Left renal pelvis (tissue), 4 donors: ENCODE results near the gene BAG5. TPM values are rescaled to one million over a fixed set of nuclear protein-coding genes. Genes with fewer than 3 reads are reported as not detected.
A peak's percentile ranks its signal among the peaks of the same experiment; 100 is the strongest.

Experiments used
- DNase-seq, 4 donors: peaks; one replicate each; pipeline ENCODE4 v3.0.0-alpha.2; 2013; ENCODE audit warnings: low read depth in 4 of 4, low spot score in 3 of 4
- polyA plus RNA-seq, 4 donors: library from polyadenylated mRNA; unstranded; fragments of 120-200 nt; gene quantifications; one replicate each; pipeline ENCODE4 v1.2.1, GENCODE V29; 2013; ENCODE audit not compliant: insufficient read length in 4 of 4

BAG5 gene
- polyA plus RNA-seq, 4 donors: 22.7 to 34.6 (median 31.5) TPM

- no peak for DNase-seq
Measured at GRCh38 chr14:103568952-103569351, 6.5 kb upstream of the BAG5 start.

- DNase-seq: no peak
Measured at GRCh38 chr14:103563844-103564505, 1.5 kb upstream of the BAG5 start.

- no peak for DNase-seq
Measured at GRCh38 chr14:103563226-103563620, 766 bp upstream of the BAG5 start.

GRCh38 chr14:103562179-103562428, 353 bp downstream of the BAG5 start:
- DNase-seq: no peak

- no peak for DNase-seq
Measured at GRCh38 chr14:103561381-103562178, 877 bp downstream of the BAG5 start.

- DNase-seq: no peak
Measured at GRCh38 chr14:103560691-103561090, 1.8 kb downstream of the BAG5 start.

- DNase-seq: no peak
Measured at GRCh38 chr14:103559766-103560165, 2.7 kb downstream of the BAG5 start.

GRCh38 chr14:103558071-103558882, 4.2 kb downstream of the BAG5 start:
- DNase-seq: peak in 2 of 4 donors; percentile 56 to 73

- DNase-seq: no peak
Measured at GRCh38 chr14:103556946-103557758, 5.3 kb downstream of the BAG5 start.

- no peak for DNase-seq
Measured at GRCh38 chr14:103555559-103556337, 6.7 kb downstream of the BAG5 start.

- DNase-seq: no peak
Measured at GRCh38 chr14:103552846-103553210, 9.6 kb downstream of the BAG5 start.

- DNase-seq: no peak
Measured at GRCh38 chr14:103552011-103552845, 10.2 kb downstream of the BAG5 start.

GRCh38 chr14:103551338-103551762, 11.1 kb downstream of the BAG5 start:
- DNase-seq: no peak

GRCh38 chr14:103550451-103551337, 11.8 kb downstream of the BAG5 start:
- DNase-seq: no peak

GRCh38 chr14:103549361-103550311, 12.8 kb downstream of the BAG5 start:
- no peak for DNase-seq

GRCh38 chr14:103548463-103549351, 13.8 kb downstream of the BAG5 start:
- DNase-seq: no peak
